ENCODE results near the gene RUFY1. TPM values are rescaled to one million over a fixed set of nuclear protein-coding genes. Genes with fewer than 3 reads are reported as not detected.

RUFY1 gene
- total RNA-seq, 2 experiments from 2014 or later = 22.5 to 24.7 TPM

GRCh38 chr5:179608131-179608581 lies 57.8 kb downstream of the RUFY1 start:
- Mint-ChIP-seq H3K9me3 (no peaks in the 10 kb centered on the region), H3K4me1 (ENCODE audit: low read depth) (peaks cover 44% of the 10 kb centered on the region), H3K27ac (peak overlapping the region; percentile 76), H3K4me3 (no peak overlapping the region), H3K27me3 (no peaks in the 10 kb centered on the region), H3K36me3 (ENCODE audit: low read depth) (peaks cover 42% of the 10 kb centered on the region)
- ChIA-PET POLR2A (interaction anchor here (0.6 to 5.0 kb wide), 2 partner anchors 9 to 60 kb away, joined by 4 to 51 read pairs; no protein-coding TSS in a partner anchor), CTCF (no interaction called here)
- intact Hi-C loops (cut with micrococcal nuclease) = no loop called here
- peak; percentile 68 for DNase-seq
- ATAC-seq = peak; percentile 66
- no peak for TF ChIP-seq CTCF (IDR thresholded peaks at IDR 0.05)

GRCh38 chr5:179609834-179610108 lies 59.4 kb downstream of the RUFY1 start:
- Mint-ChIP-seq H3K9me3 (no peaks in the 10 kb centered on the region), H3K27me3 (no peaks in the 10 kb centered on the region), H3K4me3 (no peak overlapping the region), H3K27ac (peak overlapping the region; percentile 8), H3K36me3 (ENCODE audit: low read depth) (peaks cover 54% of the 10 kb centered on the region), H3K4me1 (ENCODE audit: low read depth) (peaks cover 51% of the 10 kb centered on the region)
- ATAC-seq = no peak
- DNase-seq = no peak
- POLR2A ChIA-PET = interaction anchor here (5.0 kb wide), 1 partner anchor 11 kb away, joined by 51 read pairs; no protein-coding TSS in a partner anchor
- no peak for TF ChIP-seq CTCF (IDR thresholded peaks at IDR 0.05)
- CTCF ChIA-PET = no interaction called here
- intact Hi-C loops (cut with micrococcal nuclease) = no loop called here

- CTCF ChIA-PET = no interaction called here
- DNase-seq = no peak
- H3K9me3 Mint-ChIP-seq = no peaks in the 10 kb centered on the region
- no peaks in the 10 kb centered on the region for H3K27me3 Mint-ChIP-seq
- POLR2A ChIA-PET = interaction anchor here (0.9 to 5.0 kb wide), 3 partner anchors 11 to 89 kb away, joined by 3 to 51 read pairs (median 6); partner anchors contain the start of gene CANX
- peaks cover 59% of the 10 kb centered on the region for H3K36me3 Mint-ChIP-seq (ENCODE audit: low read depth)
- no peak for TF ChIP-seq CTCF (IDR thresholded peaks at IDR 0.05)
- H3K27ac Mint-ChIP-seq = peak overlapping the region; percentile 63
- no peak overlapping the region for H3K4me3 Mint-ChIP-seq
- intact Hi-C loops (cut with micrococcal nuclease) = no loop called here
- peaks cover 52% of the 10 kb centered on the region for H3K4me1 Mint-ChIP-seq (ENCODE audit: low read depth)
- ATAC-seq = no peak
These were observed 60.0 kb downstream of the RUFY1 start for GRCh38 chr5:179610109-179610902.

GRCh38 chr5:179610903-179611265 lies 60.5 kb downstream of the RUFY1 start:
- DNase-seq (no peak), ATAC-seq (no peak)
- Mint-ChIP-seq H3K27me3 (no peaks in the 10 kb centered on the region), H3K27ac (peak overlapping the region; percentile 63), H3K36me3 (ENCODE audit: low read depth) (peaks cover 60% of the 10 kb centered on the region), H3K4me3 (no peak overlapping the region), H3K4me1 (ENCODE audit: low read depth) (peaks cover 56% of the 10 kb centered on the region), H3K9me3 (no peaks in the 10 kb centered on the region)
- ChIA-PET POLR2A (interaction anchor here (0.9 to 5.0 kb wide), 5 partner anchors 12 to 89 kb away, joined by 3 to 51 read pairs (median 3); partner anchors contain the start of gene CANX), CTCF (no interaction called here)
- intact Hi-C loops (cut with micrococcal nuclease) = no loop called here
- no peak for TF ChIP-seq CTCF (IDR thresholded peaks at IDR 0.05)

Data from activated CD8-positive, alpha-beta T cell treated with anti-CD3 and anti-CD28 coated beads for 36 hours (primary cell).